ENCODE results near the gene ANKRD37. TPM values are rescaled to one million over a fixed set of nuclear protein-coding genes. Genes with fewer than 3 reads are reported as not detected.

Gene ANKRD37
- total and polyA plus RNA-seq, 9 of the 15 experiments (the other 6 are each of a cell fraction or from before 2014, with no cell fraction given): 1.3 to 53.7 (median 3.6) TPM

DNA sequence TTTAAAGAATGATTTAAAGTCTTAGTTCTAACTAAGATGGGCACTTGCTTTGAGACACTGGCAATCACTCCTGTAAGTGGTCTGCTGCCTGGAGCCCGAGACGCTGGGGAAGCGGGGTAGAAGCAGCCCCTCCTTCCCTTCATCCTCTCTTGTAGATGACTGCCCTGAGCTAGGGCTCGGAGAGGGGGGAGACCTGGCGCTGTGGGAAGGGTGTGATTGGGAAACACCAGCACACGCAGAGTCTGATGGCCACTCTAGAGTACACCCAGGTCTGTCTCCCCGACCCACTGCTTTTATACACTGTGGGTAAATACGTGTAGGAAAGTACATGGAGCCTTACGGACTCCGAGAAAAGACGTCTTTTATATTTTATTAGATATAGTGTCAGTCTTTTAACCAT, 24.9 kb upstream of the ANKRD37 start (continued):
- TF ChIP-seq, protein P1, sequence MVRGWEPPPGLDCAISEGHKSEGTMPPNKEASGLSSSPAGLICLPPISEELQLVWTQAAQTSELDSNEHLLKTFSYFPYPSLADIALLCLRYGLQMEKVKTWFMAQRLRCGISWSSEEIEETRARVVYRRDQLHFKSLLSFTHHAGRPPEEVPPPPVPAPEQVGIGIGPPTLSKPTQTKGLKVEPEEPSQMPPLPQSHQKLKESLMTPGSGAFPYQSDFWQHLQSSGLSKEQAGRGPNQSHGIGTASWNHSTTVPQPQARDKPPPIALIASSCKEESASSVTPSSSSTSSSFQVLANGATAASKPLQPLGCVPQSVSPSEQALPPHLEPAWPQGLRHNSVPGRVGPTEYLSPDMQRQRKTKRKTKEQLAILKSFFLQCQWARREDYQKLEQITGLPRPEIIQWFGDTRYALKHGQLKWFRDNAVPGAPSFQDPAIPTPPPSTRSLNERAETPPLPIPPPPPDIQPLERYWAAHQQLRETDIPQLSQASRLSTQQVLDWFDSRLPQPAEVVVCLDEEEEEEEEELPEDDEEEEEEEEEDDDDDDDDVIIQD (CRISPR knock-in tag; IDR thresholded peaks at IDR 0.05): no peak
- TF ChIP-seq, protein P2, sequence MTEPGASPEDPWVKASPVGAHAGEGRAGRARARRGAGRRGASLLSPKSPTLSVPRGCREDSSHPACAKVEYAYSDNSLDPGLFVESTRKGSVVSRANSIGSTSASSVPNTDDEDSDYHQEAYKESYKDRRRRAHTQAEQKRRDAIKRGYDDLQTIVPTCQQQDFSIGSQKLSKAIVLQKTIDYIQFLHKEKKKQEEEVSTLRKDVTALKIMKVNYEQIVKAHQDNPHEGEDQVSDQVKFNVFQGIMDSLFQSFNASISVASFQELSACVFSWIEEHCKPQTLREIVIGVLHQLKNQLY (CRISPR knock-in tag; conservative IDR thresholded peaks at IDR 0.05): no peak
- TF ChIP-seq ZNF507 (tag; conservative IDR thresholded peaks at IDR 0.05): no peak
- TF ChIP-seq, protein P3, sequence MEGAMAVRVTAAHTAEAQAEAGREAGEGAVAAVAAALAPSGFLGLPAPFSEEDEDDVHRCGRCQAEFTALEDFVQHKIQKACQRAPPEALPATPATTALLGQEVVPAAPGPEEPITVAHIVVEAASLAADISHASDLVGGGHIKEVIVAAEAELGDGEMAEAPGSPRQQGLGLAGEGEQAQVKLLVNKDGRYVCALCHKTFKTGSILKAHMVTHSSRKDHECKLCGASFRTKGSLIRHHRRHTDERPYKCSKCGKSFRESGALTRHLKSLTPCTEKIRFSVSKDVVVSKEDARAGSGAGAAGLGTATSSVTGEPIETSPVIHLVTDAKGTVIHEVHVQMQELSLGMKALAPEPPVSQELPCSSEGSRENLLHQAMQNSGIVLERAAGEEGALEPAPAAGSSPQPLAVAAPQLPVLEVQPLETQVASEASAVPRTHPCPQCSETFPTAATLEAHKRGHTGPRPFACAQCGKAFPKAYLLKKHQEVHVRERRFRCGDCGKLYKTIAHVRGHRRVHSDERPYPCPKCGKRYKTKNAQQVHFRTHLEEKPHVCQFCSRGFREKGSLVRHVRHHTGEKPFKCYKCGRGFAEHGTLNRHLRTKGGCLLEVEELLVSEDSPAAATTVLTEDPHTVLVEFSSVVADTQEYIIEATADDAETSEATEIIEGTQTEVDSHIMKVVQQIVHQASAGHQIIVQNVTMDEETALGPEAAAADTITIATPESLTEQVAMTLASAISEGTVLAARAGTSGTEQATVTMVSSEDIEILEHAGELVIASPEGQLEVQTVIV (CRISPR knock-in tag; IDR thresholded peaks at IDR 0.05; ENCODE audit: borderline replicate concordance): no peak
- no peak for TF ChIP-seq ZNF444 (CRISPR knock-in tag; IDR thresholded peaks at IDR 0.05)
- TF ChIP-seq TCF3 (CRISPR knock-in tag; IDR thresholded peaks at IDR 0.05): no peak
- no peak for TF ChIP-seq HNRNPH1 (optimal IDR thresholded peaks at IDR 0.05; ENCODE audit: low read depth, low read length)
- no peak for TF ChIP-seq MAZ (CRISPR knock-in tag; conservative IDR thresholded peaks at IDR 0.05 in 1 of 2, IDR thresholded peaks at IDR 0.05 in 1 of 2)
- TF ChIP-seq XRCC4 (IDR thresholded peaks at IDR 0.05; ENCODE audit: extremely low read depth, insufficient read depth, insufficient read length): no peak

Measured in K562 (cell line).